Measurements from ENCODE around the gene ADCY3.

DNA sequence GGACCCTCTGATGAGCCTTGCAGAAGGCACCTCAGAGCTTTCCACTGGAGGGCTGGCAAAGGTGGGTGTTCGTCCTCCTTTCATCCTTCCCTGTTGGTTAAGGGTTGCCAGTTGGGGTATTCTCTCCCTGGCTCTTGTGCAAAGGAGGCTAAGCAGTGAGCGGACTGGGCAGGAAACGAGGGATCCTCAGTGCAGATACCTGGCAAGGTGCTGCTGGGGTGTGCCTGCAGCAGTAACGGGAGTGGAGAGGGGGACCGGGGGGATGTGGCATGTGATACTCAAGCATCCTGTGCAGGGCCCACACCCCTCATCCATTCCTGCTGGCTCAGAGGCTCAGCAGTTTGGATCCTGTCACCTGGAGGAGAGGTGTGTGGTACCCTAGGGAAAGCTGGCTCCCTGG lies 4.2 kb upstream of the ADCY3 start:
- TF ChIP-seq, protein P1, sequence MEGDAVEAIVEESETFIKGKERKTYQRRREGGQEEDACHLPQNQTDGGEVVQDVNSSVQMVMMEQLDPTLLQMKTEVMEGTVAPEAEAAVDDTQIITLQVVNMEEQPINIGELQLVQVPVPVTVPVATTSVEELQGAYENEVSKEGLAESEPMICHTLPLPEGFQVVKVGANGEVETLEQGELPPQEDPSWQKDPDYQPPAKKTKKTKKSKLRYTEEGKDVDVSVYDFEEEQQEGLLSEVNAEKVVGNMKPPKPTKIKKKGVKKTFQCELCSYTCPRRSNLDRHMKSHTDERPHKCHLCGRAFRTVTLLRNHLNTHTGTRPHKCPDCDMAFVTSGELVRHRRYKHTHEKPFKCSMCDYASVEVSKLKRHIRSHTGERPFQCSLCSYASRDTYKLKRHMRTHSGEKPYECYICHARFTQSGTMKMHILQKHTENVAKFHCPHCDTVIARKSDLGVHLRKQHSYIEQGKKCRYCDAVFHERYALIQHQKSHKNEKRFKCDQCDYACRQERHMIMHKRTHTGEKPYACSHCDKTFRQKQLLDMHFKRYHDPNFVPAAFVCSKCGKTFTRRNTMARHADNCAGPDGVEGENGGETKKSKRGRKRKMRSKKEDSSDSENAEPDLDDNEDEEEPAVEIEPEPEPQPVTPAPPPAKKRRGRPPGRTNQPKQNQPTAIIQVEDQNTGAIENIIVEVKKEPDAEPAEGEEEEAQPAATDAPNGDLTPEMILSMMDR (IDR thresholded peaks at IDR 0.05): no peak
- no peak for TF ChIP-seq POLR2A (IDR thresholded peaks at IDR 0.05)

All from adrenal gland (tissue), 5 donors.